Measurements from ENCODE around the gene EFCAB8. TPM values are rescaled to one million over a fixed set of nuclear protein-coding genes. Genes with fewer than 3 reads are reported as not detected.

EFCAB8 gene, protein sequence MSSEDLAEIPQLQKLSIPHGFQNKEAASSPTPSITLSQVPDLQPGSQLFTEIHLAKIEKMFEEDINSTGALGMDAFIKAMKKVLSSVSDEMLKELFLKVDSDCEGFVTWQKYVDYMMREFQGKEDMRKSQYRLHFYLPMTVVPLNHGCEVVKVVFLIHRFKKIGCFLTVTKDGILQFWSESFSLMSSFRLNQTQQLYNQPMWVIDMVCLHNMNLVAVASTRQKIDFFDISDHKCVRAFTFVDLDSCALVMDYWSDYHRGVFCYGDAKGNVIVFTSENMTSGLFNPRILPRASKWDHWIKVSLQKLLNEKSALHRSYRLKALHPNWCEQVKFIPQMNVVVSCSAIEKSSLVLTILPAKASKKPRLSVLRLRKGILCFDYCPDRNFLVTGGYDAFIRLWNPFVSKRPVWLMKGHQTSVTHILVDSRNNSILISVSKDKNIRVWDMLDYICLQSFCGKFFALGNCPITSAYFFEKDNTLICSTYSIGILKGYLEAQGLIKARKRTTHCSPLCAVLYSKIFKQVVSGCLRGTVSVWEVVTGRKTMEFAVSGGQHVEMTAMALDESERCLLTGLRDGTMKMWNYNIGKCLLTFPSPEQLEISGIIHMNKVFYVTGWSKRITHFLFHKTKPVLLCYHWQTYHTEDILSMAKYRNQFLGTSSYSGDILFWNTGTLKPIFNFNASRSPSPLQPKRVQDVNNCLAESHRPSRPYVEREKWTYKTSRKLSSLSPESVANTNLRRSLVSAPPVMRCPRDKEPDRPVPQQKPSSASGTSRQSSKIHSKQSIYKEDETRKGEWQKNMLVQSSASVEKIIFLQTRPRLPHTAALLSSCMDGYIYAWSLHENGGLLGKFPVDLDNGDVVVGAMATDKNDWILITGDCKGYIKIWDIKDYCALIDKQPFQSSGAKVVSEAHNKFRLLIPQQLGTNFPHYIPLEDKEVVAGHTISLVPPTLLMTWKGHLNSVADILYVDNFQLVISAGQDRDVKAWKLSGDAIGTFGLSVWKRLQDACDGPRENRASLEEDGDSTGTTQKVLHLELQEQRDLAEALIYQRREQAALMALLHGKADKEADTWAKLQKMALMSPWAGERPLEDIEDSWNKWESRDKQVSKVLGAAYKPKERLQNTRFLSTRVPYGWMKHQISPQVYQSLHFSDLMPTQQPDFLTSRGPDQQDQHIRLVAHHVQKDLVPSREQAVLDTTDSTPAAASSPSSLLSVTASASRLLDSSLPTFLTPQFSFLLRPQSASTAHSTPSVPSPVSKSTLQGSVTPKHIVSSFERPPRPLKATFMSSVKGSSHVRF
- 0.28 and 0.58 TPM in 2 replicates for total RNA-seq (2014; rRNA removed; shearing (Covaris generic))

DNA sequence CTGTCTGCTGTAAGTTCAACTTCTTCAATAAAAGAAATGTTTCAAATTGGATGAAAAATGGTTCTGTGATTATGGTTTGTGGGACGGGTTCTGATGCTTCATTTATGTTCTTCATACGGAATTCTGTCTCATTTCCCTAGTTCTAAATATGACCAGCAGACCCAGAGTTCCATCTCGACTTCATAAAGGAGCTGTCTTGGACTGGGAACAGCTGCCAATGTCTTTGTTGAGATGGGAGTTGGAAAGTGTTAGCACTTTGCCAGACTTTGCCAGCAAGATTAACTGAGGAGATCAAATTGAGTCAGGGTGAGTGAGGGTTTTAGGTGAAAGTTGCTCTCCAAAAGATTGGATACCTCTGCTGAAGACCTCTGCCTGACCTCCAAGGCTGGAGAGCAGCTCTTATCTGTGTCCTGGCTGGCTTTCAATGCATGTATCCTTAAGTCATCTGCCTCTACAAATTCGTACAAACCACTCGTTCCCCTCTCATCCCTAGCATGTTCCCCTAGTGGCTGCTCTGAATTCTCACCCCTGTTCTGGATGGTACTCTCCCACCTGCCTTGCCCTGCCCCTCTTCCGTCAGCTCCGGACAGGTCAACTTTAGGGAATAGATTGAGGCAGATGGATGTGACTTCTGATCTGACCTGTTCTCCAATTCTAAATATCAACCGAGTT is at the start of gene EFCAB8:
Gene EFCAB8, plus strand, starts transcription at position 223 of the 672 bp plus-strand sequence. CDS start 4,870 bp downstream, outside the sequence.
- Histone ChIP-seq H3K36me3 (peaks cover 18% of the 10 kb centered on the region; the same call in 1 of the 2 replicates), H3K27me3 (no peaks in the 10 kb centered on the region), H3K9me3 (replicated peaks) (no peaks in the 10 kb centered on the region), H3K4me1 (no peaks in the 10 kb centered on the region), H3K4me3 (no peak within 1 kb of the TSS), H3K27ac (no peak within 1 kb of the TSS)
- peak in 1 of 2 experiments; percentile 26 for DNase-seq

DNA sequence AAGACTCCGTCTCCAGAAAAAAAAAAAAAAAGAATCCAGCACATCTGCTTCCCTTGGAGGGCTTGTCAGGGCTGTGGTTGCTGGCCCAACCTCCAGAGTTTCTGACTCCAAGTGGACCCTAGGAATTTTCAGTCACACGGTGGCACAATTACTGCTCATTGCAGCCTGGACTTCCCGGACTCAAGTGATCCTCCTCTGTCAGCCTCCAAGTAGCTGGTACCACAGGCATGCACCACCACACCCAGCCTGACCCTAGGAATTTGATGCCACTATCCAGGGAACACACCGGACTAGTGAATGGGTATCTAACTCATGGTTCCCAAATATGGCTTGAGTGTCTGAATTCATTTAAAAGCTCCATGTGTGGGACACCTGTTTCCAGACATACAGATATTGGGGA is 48.8 kb upstream of the EFCAB8 start:
- Histone ChIP-seq H3K36me3 (peaks cover 5% of the 10 kb centered on the region; the same call in 1 of the 2 replicates), H3K4me3 (no peak overlapping the region), H3K27ac (no peak overlapping the region), H3K27me3 (no peaks in the 10 kb centered on the region), H3K4me1 (peaks cover 25% of the 10 kb centered on the region), H3K9me3 (replicated peaks) (no peaks in the 10 kb centered on the region; the same call in 1 of the 2 replicates)
- no peak for DNase-seq

DNA sequence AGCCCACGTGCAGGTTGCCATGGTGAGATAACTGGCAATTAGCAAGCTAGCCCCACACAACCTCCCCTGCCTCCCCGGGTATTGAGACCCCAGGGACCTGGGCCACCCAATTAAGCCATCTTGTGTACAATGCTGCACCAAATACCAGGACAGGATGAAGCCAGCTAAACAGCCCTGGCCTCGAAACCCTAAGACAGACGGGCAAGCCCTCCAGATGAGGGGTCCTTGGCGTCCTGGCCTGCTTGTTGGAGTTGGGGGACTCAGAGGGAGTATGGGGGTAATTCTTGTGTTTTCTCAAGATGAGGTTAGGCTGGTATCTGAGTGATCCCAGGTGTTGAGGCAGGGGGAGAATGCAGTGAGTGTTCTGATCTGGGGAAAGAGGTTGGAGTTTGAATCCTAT is 47.8 kb upstream of the EFCAB8 start:
- H3K27me3 ChIP-seq, result no peaks in the 10 kb centered on the region
- no peaks in the 10 kb centered on the region; the same call in 1 of the 2 replicates for H3K9me3 ChIP-seq (replicated peaks)
- peaks cover 25% of the 10 kb centered on the region for H3K4me1 ChIP-seq
- peaks cover 3% of the 10 kb centered on the region; the same call in 1 of the 2 replicates for H3K36me3 ChIP-seq
- DNase-seq, result no peak
- no peak overlapping the region for H3K27ac ChIP-seq
- no peak overlapping the region for H3K4me3 ChIP-seq

DNA sequence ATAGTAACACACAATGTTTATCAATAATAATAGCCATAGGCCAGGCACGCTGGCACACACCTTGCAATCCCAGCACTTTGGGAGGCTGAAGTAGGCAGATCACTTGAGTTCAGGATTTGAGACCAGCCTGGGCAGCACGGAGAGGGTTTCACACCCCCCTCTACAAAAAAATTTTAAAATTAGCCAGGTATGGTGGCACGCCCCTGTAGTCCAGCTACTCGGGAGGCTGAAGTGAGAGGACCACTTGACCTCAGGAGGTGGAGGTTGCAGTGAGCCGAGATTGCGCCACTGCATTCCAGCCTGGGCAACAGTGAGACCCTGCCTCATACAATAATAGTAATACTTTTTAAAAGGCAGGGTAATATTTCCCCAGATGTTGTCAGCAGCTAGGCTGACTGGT is 46.8 kb upstream of the EFCAB8 start:
- peaks cover 16% of the 10 kb centered on the region for H3K4me1 ChIP-seq
- no peak overlapping the region for H3K4me3 ChIP-seq
- no peaks in the 10 kb centered on the region for H3K36me3 ChIP-seq
- H3K9me3 ChIP-seq (replicated peaks), result no peaks in the 10 kb centered on the region; the same call in 1 of the 2 replicates
- H3K27ac ChIP-seq, result no peak overlapping the region
- no peaks in the 10 kb centered on the region for H3K27me3 ChIP-seq
- no peak for DNase-seq

DNA sequence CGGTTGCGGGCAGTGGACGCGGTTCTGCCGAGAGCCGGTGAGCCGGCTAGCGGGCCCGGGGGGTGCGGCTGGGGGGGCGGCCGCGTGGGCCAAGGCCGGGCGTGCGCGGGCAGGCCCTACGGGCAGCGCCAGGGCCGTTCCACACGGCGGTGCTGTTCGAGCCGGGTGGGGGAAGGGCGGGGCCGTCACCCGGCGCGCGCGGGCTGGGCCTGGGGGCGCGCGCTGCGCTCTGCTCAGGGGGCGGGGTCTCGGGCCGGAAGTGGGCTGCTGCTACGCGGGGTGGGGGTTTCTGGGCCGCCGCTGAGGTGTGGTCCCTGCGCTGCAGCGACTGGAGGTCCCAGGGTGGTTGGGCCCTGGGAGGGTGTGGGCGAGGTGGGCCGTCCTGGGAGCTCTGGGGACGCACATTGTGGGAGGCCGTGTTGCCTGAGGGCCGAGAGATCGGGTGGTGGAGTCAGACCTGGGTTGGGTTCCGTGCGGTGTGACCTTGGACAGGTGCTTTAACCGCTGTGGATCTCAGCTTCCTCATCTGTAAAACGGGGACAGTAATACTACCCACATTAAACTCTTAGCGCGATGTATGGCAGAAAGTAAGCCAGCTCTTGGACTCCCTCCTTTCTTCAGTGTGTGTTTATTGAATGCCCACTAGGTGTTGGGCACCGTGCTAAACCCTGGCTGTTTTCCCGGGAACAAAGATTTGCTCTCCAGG is 38.6 kb upstream of the EFCAB8 start:
- Histone ChIP-seq H3K9me3 (replicated peaks) (no peaks in the 10 kb centered on the region), H3K27ac (peak overlapping the region; percentile 59), H3K36me3 (no peaks in the 10 kb centered on the region; the same call in 1 of the 2 replicates), H3K4me1 (peaks cover 28% of the 10 kb centered on the region), H3K27me3 (no peaks in the 10 kb centered on the region), H3K4me3 (peak overlapping the region; percentile 83)
- peak; percentile 79 to 85 for DNase-seq

DNA sequence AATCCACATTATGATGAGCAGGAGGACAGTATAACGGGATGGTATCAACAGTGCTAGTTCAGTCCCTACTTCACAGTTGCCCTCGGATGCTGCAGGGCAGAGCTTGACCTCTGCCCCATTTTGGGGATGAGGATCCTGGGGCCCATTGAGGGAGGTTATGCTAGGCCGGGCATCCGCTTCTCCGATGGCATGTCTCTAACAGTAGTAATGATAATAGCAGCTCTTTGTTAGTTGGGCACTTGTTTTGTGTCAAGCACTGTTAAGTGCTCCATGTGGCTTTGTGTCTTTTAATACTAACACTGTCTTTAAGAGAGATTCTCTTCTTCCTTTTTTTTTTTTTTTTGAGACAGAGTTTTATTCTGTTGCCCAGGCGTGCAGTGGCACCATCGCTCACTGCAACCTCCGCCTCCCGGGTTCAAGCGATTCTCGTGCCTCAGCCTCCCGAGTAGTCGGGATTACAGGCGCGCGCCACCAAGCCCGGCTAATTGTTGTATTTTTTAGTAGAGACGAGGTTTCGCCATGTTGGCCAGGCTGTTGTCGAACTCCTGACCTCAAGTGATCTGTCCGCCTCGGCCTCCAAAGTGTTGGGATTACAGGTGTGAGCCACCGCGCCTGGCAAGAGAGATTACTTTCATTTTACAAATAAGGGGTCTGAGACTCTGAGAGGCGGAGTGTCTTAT is 37.9 kb upstream of the EFCAB8 start:
- no peaks in the 10 kb centered on the region for H3K27me3 ChIP-seq
- peak overlapping the region; percentile 83 for H3K4me3 ChIP-seq
- no peaks in the 10 kb centered on the region for H3K9me3 ChIP-seq (replicated peaks)
- peaks cover 4% of the 10 kb centered on the region for H3K36me3 ChIP-seq
- peak overlapping the region; percentile 59 for H3K27ac ChIP-seq
- no peak for DNase-seq
- peaks cover 28% of the 10 kb centered on the region for H3K4me1 ChIP-seq

DNA sequence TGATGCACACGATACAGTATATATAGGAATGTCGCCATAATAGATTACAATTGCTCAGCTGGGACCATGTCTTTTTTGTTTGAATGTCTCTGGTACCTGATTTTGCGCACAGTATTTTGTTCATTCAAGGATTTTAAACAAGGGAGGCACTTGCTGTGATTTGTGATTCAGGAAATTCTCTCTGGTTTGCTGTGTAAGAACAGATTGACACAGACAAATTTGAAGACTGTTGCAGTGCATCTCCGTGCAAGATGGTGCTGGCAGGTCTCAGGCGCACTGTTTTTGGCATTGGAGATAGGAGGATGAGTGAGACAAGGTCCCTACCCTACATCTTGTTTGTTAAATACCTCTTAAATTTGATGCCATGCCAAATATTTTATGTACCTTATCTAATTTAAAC is 36.5 kb upstream of the EFCAB8 start:
- Histone ChIP-seq H3K4me3 (no peak overlapping the region), H3K4me1 (peaks cover 32% of the 10 kb centered on the region), H3K9me3 (replicated peaks) (no peaks in the 10 kb centered on the region), H3K27ac (no peak overlapping the region), H3K36me3 (peaks cover 14% of the 10 kb centered on the region), H3K27me3 (no peaks in the 10 kb centered on the region)
- no peak for DNase-seq

DNA sequence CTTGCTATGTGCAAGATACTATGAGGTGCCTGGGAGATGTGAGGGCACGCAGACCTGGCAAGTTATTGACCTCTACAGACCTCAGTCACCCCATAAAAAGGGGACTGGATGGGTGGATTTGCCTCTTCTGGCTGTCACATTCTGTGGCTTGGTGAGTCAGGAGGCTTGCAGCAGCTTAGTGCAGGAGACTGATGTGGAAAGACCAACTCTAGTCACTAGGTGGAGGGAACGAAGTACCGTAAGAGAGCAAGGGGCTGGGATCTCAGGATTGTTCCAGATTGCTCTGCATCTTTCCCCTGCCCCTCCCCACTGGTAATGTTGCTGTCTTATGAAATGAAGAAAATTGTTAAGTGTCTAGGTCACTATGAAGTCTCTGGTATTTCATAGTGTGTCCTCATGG is 35.6 kb upstream of the EFCAB8 start:
- H3K27ac ChIP-seq, result no peak overlapping the region
- no peak overlapping the region for H3K4me3 ChIP-seq
- H3K9me3 ChIP-seq (replicated peaks), result no peaks in the 10 kb centered on the region
- peak in 1 of 2 experiments; percentile 37 for DNase-seq
- H3K36me3 ChIP-seq, result peaks cover 21% of the 10 kb centered on the region
- no peaks in the 10 kb centered on the region for H3K27me3 ChIP-seq
- H3K4me1 ChIP-seq, result peaks cover 36% of the 10 kb centered on the region

DNA sequence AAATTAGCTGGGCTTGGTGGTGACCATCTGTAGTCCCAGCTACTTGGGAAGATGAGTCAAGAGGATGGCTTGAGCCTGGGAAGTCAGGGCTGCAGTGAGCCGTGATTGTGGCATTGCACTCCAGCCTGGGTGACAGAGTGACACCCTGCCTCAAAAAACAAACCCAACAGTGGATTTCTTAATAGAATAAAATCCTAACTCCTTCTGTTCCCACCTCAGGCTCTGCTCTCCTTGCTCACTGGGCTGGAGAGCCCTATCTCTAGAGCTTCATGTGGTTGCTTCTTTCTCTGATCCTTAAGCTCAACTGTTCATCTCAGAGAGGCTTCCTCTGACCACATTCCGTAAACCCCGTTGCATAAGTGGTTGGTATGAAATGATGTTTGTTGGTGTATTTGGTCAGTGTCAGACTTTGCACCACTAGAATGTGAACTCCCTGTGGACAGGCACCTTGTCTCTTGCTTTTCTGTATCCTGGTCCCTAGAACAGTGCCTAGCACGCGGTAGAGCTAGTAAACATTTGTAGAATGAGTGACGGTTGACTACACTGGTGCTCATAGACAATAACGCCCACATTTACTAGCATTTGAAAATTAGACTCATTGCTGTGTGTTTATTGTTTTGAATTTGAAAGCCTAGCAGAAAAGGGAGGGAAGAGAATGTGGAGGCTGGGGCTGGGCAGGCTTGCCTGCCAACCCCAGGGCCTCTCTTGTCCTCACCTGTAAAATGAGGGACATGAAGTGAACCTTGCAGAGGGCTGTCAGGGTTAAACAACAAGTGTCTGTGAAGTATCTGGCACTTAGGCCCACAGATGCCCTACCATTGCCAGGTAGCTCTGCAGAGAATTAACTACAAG is 34.8 kb upstream of the EFCAB8 start:
- Histone ChIP-seq H3K27me3 (no peaks in the 10 kb centered on the region), H3K27ac (no peak overlapping the region), H3K4me1 (peaks cover 40% of the 10 kb centered on the region), H3K9me3 (replicated peaks) (no peaks in the 10 kb centered on the region), H3K36me3 (peaks cover 28% of the 10 kb centered on the region), H3K4me3 (no peak overlapping the region)
- DNase-seq, result no peak

DNA sequence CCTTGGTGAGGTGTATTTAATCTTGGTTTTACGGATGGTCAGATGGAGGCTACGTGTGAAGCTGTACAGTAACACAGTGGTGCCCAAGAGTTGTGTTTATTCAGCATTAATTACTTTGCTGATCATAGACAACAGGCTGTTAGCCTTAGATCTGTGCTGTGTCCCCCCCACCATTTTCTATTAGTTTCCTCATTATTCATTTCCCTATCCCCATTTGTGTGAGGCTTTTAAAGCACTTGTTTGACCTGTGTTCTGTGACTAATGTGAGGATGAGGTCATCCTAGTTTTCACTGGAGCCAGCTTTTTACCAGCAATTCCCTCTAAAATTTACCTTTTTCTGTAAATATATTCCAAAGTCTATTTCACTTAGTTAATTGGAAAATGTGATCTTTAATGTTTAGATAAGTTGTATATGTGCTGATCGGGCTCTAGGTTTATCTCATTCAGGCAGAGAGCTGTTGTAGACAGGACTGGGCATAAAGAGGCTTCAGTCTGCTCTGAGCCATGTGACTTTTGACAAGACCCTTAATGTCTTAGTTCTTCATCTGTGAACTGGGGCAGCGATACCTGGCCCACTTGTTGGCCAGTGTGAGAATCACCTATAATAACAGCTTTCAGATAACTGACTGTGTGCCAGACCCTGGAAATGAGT is 30.6 kb upstream of the EFCAB8 start:
- peak in 1 of 2 experiments; percentile 27 for DNase-seq
- Histone ChIP-seq H3K9me3 (replicated peaks) (no peaks in the 10 kb centered on the region), H3K36me3 (peaks cover 58% of the 10 kb centered on the region), H3K4me1 (peaks cover 16% of the 10 kb centered on the region), H3K4me3 (no peak overlapping the region), H3K27ac (peak overlapping the region; percentile 45), H3K27me3 (no peaks in the 10 kb centered on the region)

DNA sequence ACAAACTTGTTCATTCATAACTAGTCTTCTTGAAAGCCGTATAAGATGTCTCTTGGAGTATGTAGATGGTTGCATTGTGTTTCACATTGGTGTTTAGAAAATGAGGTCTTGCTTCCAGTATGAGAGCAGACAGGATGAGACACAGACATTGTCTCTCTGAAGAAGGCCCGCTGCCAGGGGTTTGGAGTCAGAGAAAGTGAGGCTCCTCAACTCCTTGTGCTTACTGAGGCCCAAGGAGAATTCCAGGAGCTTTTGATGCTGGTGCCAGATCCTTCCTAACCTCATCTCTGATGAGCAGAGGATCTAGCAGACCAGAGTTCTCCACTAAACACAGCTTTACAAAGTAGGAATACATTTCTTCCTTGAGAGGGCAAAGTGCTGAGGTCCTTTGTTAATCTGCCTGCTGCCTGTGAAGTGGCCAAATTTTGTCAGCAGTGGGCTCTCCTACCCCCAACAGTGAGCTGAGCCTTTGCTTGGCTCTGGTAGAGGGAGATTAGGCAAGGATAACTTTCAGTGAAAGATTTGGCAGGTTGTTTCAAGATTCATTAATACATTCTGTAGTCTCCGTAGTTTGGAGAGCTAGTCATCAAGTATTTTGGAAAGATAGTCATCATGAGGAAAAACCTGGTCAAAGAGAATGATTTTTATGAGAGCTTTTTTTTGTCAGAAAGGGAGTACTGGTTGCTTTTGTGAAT is 29.3 kb upstream of the EFCAB8 start:
- H3K4me3 ChIP-seq, result no peak overlapping the region
- no peak overlapping the region for H3K27ac ChIP-seq
- peaks cover 12% of the 10 kb centered on the region for H3K4me1 ChIP-seq
- DNase-seq, result no peak
- no peaks in the 10 kb centered on the region for H3K9me3 ChIP-seq (replicated peaks)
- H3K36me3 ChIP-seq, result peaks cover 71% of the 10 kb centered on the region
- no peaks in the 10 kb centered on the region for H3K27me3 ChIP-seq

Data from SJCRH30 (cell line).